ENCODE measurements around the gene SPTBN2.

GRCh38 chr11:66686801-66687750 is 41.9 kb downstream of the SPTBN2 start:
- TF ChIP-seq CTCF (IDR thresholded peaks at IDR 0.05; ENCODE audit: borderline replicate concordance, extremely low read depth, low read length, poor library complexity, severe bottlenecking) (no peak), EZH2 (IDR thresholded peaks at IDR 0.05; ENCODE audit: borderline replicate concordance, low read depth, low read length, severe bottlenecking) (no peak)
